A673 (cell line): ENCODE data around the gene PTPN21.

Source experiments
- CTCF ChIP-seq: fragments of 300-800, 200-600 bp; sonication (generic); conservative IDR thresholded peaks from 2 replicates; pipeline ENCODE4 v1.5.1; 2017; ENCODE audit warnings: low read depth, mild to moderate bottlenecking, antibody characterized with exemption, low read length, moderate library complexity, mixed read lengths
- EZH2 ChIP-seq: fragments of 200-600 bp; sonication (generic); IDR thresholded peaks from 2 replicates; pipeline ENCODE4 v1.6.1; 2017; ENCODE audit warnings: borderline replicate concordance, low read depth, mild to moderate bottlenecking, mixed read lengths, antibody characterized with exemption, low read length; ENCODE audit not compliant: poor library complexity, severe bottlenecking

- TF ChIP-seq CTCF (no peak), EZH2 (no peak)
These were observed 29.6 kb upstream of the PTPN21 start for GRCh38 chr14:88584451-88584850.
